ENCODE results near the gene SLC39A11.

DNA sequence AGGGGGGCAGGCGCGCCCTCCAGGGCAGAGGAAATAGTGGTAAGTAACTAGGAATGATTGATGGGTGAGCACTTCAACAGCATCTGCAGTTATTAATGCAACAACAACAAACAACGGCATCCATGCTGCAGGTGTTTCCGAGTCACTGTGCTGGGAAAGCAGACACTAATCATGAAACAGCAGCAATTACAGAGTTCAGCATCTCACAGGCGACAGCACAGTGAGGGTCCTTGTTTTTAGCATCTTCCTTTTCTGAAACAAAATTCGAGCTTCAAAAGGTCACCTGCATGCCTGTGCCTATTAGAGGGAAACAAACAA lies 191.9 kb downstream of the SLC39A11 start:
- TF ChIP-seq, protein P1, sequence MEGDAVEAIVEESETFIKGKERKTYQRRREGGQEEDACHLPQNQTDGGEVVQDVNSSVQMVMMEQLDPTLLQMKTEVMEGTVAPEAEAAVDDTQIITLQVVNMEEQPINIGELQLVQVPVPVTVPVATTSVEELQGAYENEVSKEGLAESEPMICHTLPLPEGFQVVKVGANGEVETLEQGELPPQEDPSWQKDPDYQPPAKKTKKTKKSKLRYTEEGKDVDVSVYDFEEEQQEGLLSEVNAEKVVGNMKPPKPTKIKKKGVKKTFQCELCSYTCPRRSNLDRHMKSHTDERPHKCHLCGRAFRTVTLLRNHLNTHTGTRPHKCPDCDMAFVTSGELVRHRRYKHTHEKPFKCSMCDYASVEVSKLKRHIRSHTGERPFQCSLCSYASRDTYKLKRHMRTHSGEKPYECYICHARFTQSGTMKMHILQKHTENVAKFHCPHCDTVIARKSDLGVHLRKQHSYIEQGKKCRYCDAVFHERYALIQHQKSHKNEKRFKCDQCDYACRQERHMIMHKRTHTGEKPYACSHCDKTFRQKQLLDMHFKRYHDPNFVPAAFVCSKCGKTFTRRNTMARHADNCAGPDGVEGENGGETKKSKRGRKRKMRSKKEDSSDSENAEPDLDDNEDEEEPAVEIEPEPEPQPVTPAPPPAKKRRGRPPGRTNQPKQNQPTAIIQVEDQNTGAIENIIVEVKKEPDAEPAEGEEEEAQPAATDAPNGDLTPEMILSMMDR (IDR thresholded peaks at IDR 0.05), result no peak
- TF ChIP-seq POLR2A (IDR thresholded peaks at IDR 0.05), result no peak

Data from esophagus squamous epithelium (tissue), 4 donors.